GM21717 (cell line): ENCODE measurements around the gene FCHO2.
"Not testable (repeated sequence)": the region's sequence is repeated elsewhere in the genome, so short reads cannot be mapped to it uniquely, and the experiment has no call there.

Experiments
- ATAC-seq: cut with Tn5 transposase; IDR thresholded peaks from one replicate; pipeline ENCODE4 v1.9.1; 2021; ENCODE audit warnings: mild to moderate bottlenecking, moderate library complexity; ENCODE audit not compliant: unreplicated experiment

Gene FCHO2

GRCh38 chr5:72955768-72956323, at the start of gene FCHO2:
Gene FCHO2 (plus strand): TSS chr5:72956041. CDS start chr5:72956097, 56 bp downstream.
- ATAC-seq, result peak; percentile 86

- ATAC-seq, result no peak
Observed at GRCh38 chr5:72906806-72907205, 49.0 kb upstream of the FCHO2 start.

- ATAC-seq, result no peak
Observed at GRCh38 chr5:72908664-72909063, 47.2 kb upstream of the FCHO2 start.

GRCh38 chr5:72917371-72917776, 38.5 kb upstream of the FCHO2 start:
- no peak for ATAC-seq

- no peak for ATAC-seq
Observed at GRCh38 chr5:72920690-72921502, 34.9 kb upstream of the FCHO2 start.

GRCh38 chr5:72921886-72922285, 34.0 kb upstream of the FCHO2 start:
- ATAC-seq, result no peak

GRCh38 chr5:72922422-72922821, 33.4 kb upstream of the FCHO2 start:
- no peak for ATAC-seq

GRCh38 chr5:72925336-72926010, 30.4 kb upstream of the FCHO2 start:
- ATAC-seq, result no peak

- ATAC-seq, result not testable (repeated sequence)
Observed at GRCh38 chr5:72932686-72933085, 23.2 kb upstream of the FCHO2 start.

- ATAC-seq, result not testable (repeated sequence)
Observed at GRCh38 chr5:72934953-72935725, 20.7 kb upstream of the FCHO2 start.

- no peak for ATAC-seq
Observed at GRCh38 chr5:72936893-72937292, 18.9 kb upstream of the FCHO2 start.

- ATAC-seq, result no peak
Observed at GRCh38 chr5:72937517-72938061, 18.3 kb upstream of the FCHO2 start.

- ATAC-seq, result no peak
Observed at GRCh38 chr5:72938206-72938605, 17.6 kb upstream of the FCHO2 start.

- no peak for ATAC-seq
Observed at GRCh38 chr5:72940082-72940481, 15.8 kb upstream of the FCHO2 start.

GRCh38 chr5:72943307-72943706, 12.5 kb upstream of the FCHO2 start:
- no peak for ATAC-seq

- no peak for ATAC-seq
Observed at GRCh38 chr5:72947498-72947897, 8.3 kb upstream of the FCHO2 start.

- ATAC-seq, result no peak
Observed at GRCh38 chr5:72949481-72949880, 6.4 kb upstream of the FCHO2 start.

GRCh38 chr5:72951671-72952468, 4.0 kb upstream of the FCHO2 start:
- no peak for ATAC-seq

- no peak for ATAC-seq
Observed at GRCh38 chr5:72954389-72954788, 1.5 kb upstream of the FCHO2 start.

- peak; percentile 34 for ATAC-seq
Observed at GRCh38 chr5:72955143-72955767, 586 bp upstream of the FCHO2 start.
